Thyroid gland (tissue), 4 donors: ENCODE data around the gene TNF. TPM values are rescaled to one million over a fixed set of nuclear protein-coding genes. Genes with fewer than 3 reads are reported as not detected.

ENCODE experiments used
- DNase-seq, 2 donors: peaks; one replicate each; pipeline ENCODE4 v3.0.0-alpha.2; 2019
- H3K27ac ChIP-seq, 3 donors: fragments of 200-600 bp; sonication (generic); 1 replicate in 2 of 3; 2 replicates in 1 of 3; pipeline ENCODE4 v1.5.1; 2016 to 2019; ENCODE audit warnings: mild to moderate bottlenecking in 1 of 3, moderate library complexity in 1 of 3
- H3K27me3 ChIP-seq: fragments of 200-600 bp; sonication (generic); one replicate; pipeline ENCODE4 v1.5.1; 2019
- H3K36me3 ChIP-seq, 2 donors: fragments of 200-600 bp; sonication (generic); one replicate each; pipeline ENCODE4 v1.5.1; 2016 to 2019
- H3K4me1 ChIP-seq, 2 donors: fragments of 200-600 bp; sonication (generic); one replicate each; pipeline ENCODE4 v1.5.1; 2017 to 2019
- H3K4me3 ChIP-seq, 3 donors: fragments of 200-600 bp; sonication (generic); replicated peaks in 1 of 3; 1 replicate in 2 of 3; 2 replicates in 1 of 3; pipeline ENCODE4 v1.5.1; 2016; ENCODE audit warnings: mild to moderate bottlenecking in 1 of 3
- H3K9me3 ChIP-seq: fragments of 200-600 bp; sonication (generic); one replicate; pipeline ENCODE4 v1.5.1; 2017
- CTCF ChIP-seq, 6 experiments: fragments of 200-600 bp in 3 of 6; fragments of 450-650 bp in 3 of 6; sonication (generic) in 3 of 6; IDR thresholded peaks; one replicate each; pipeline ENCODE4 v1.5.1; 2016 to 2019; ENCODE audit warnings: antibody characterized with exemption in 6 of 6, mild to moderate bottlenecking in 2 of 6, inconsistent platforms in 1 of 6, moderate library complexity in 1 of 6
- POLR2A ChIP-seq, 2 donors: fragments of 450-650 bp; IDR thresholded peaks; one replicate each; pipeline ENCODE4 v1.6.1; 2017; ENCODE audit warnings: antibody characterized with exemption in 2 of 2, mild to moderate bottlenecking in 2 of 2, moderate library complexity in 1 of 2
- WGBS, 2 donors: methylation state at CpG; one replicate each; pipeline ENCODE4 v1.1.5; 2017; 5-methylcytosine and 5-hydroxymethylcytosine counted together
- intact Hi-C: fragments of 100-400 bp; cut with DNase I; formaldehyde crosslinking; loops from one replicate; pipeline ENCODE4 v1.15.1; 2023
- total RNA-seq, 4 donors: library from RNA; depleted of rRNA; stranded (reverse); fragments of >200 nt; gene quantifications; one replicate each; pipeline ENCODE4 v1.2.3, GENCODE V29; 2016

The TNF gene
- total RNA-seq, 4 donors from 2014 or later: 0.42 TPM; not detected in 3

- Histone ChIP-seq H3K4me1 (peaks cover 0 to 28% of the 10 kb centered on the region in 2 donors), H3K36me3 (peaks cover 16 to 39% of the 10 kb centered on the region in 2 donors), H3K27me3 (no peaks in the 10 kb centered on the region), H3K9me3 (no peaks in the 10 kb centered on the region), H3K27ac (peak overlapping the region in 1 of 3 donors; percentile 47), H3K4me3 (no peak overlapping the region)
- intact Hi-C loops: no loop called here
- WGBS, 2 donors: 87 to 89% methylated on average over 14 of the region's 14 CpGs
- DNase-seq: no peak
- no peak for TF ChIP-seq CTCF (IDR thresholded peaks at IDR 0.05)
- no peak for TF ChIP-seq POLR2A (IDR thresholded peaks at IDR 0.05)
Measured at GRCh38 chr6:31558631-31559500, 16.5 kb upstream of the TNF start.

- intact Hi-C loops: no loop called here
- WGBS, 2 donors: 72 to 77% methylated on average over 4 of the region's 4 CpGs
- H3K9me3 ChIP-seq: no peaks in the 10 kb centered on the region
- H3K36me3 ChIP-seq: peaks cover 16 to 32% of the 10 kb centered on the region in 2 donors
- peak overlapping the region in 2 of 3 donors; percentile 22 to 47 for H3K27ac ChIP-seq
- DNase-seq: no peak
- H3K4me3 ChIP-seq: no peak overlapping the region
- peaks cover 0 to 28% of the 10 kb centered on the region in 2 donors for H3K4me1 ChIP-seq
- H3K27me3 ChIP-seq: no peaks in the 10 kb centered on the region
- TF ChIP-seq CTCF (IDR thresholded peaks at IDR 0.05) (no peak), POLR2A (IDR thresholded peaks at IDR 0.05) (no peak)
Measured at GRCh38 chr6:31559606-31559957, 15.8 kb upstream of the TNF start.

- TF ChIP-seq POLR2A (IDR thresholded peaks at IDR 0.05) (no peak), CTCF (IDR thresholded peaks at IDR 0.05) (no peak)
- H3K4me3 ChIP-seq: no peak overlapping the region
- H3K4me1 ChIP-seq: peaks cover 0 to 28% of the 10 kb centered on the region in 2 donors
- H3K27ac ChIP-seq: peak overlapping the region in 2 of 3 donors; percentile 22 to 47
- peak; percentile 35 to 38 for DNase-seq
- intact Hi-C loops: no loop called here
- H3K36me3 ChIP-seq: peaks cover 16 to 29% of the 10 kb centered on the region in 2 donors
- H3K9me3 ChIP-seq: no peaks in the 10 kb centered on the region
- WGBS, 2 donors: 61 to 73% methylated on average over 7 of the region's 7 CpGs
- H3K27me3 ChIP-seq: no peaks in the 10 kb centered on the region
Measured at GRCh38 chr6:31559958-31560696, 15.2 kb upstream of the TNF start.

- Histone ChIP-seq H3K36me3 (peaks cover 16 to 29% of the 10 kb centered on the region in 2 donors), H3K4me1 (peaks cover 0 to 28% of the 10 kb centered on the region in 2 donors)
Measured at GRCh38 chr6:31560697-31561058, 14.7 kb upstream of the TNF start.

More at GRCh38 chr6:31560697-31561058, 14.7 kb upstream of the TNF start:
- no peak overlapping the region for H3K4me3 ChIP-seq
- DNase-seq: no peak
- no peaks in the 10 kb centered on the region for H3K9me3 ChIP-seq
- TF ChIP-seq POLR2A (IDR thresholded peaks at IDR 0.05): no peak
- TF ChIP-seq CTCF (IDR thresholded peaks at IDR 0.05): no peak
- peak overlapping the region in 1 of 3 donors; percentile 2 for H3K27ac ChIP-seq
- intact Hi-C loops: no loop called here
- H3K27me3 ChIP-seq: no peaks in the 10 kb centered on the region
